HepG2 (cell line): Measurements from ENCODE around the gene RHBDL1. TPM values are rescaled to one million over a fixed set of nuclear protein-coding genes. Genes with fewer than 3 reads are reported as not detected.

Experiments
- ATAC-seq: fragments of 200-7000 bp; cut with Tn5 transposase; 3 replicates; pipeline ENCODE4 v1.9.1; 2020; ENCODE audit warnings: mild to moderate bottlenecking, moderate library complexity
- BruUV-seq: library from RNA; stranded (reverse); fragments of 400-500 nt; replicated peaks from 2 replicates; lab custom pipeline; 2021; lab: Mats Ljungman, UMichigan
- CTCF ChIA-PET: fragments of 300-600 bp; formaldehyde crosslinking; extraction: SDS; loops from one replicate; lab custom pipeline; 2021; ENCODE audit warnings: low total read pairs, inconsistent platforms, low intra/inter-chr PET ratio; lab: Yijun Ruan, JAX
- POLR2A ChIA-PET: fragments of 350-600 bp; sonication (Branson Sonifier 250); formaldehyde crosslinking; loops from one replicate; lab custom pipeline; 2020; ENCODE audit warnings: antibody characterized with exemption, inconsistent platforms; lab: Yijun Ruan, JAX
- DNase-seq: peaks from one replicate; pipeline ENCODE4 v3.0.0-alpha.2; 2015; ENCODE audit warnings: low spot score
- FAIRE-seq: peaks from 3 replicates; lab custom pipeline; 2011; peaks lifted over from hg19 to GRCh38; lab: Jason Lieb, UNC
- H2AFZ ChIP-seq: one replicate; pipeline ENCODE4 v1.6.1; 2011; ENCODE audit warnings: low read length, inconsistent platforms
- H3K27ac ChIP-seq: fragments of 300-600 bp; 3 replicates; pipeline ENCODE4 v1.8.0; 2011; ENCODE audit warnings: mixed run types, mild to moderate bottlenecking, mixed read lengths, low read length, inconsistent platforms; ENCODE audit not compliant: insufficient read depth; ENCODE audit errors: extremely low read length
- H3K27me3 ChIP-seq, 2 experiments: fragments of 200-600 bp in 1 of 2; 2 replicates in 1 of 2; 3 replicates in 1 of 2; pipeline versions ENCODE4 v1.6.0 to v1.8.0; 2011; ENCODE audit warnings: low read length in 2 of 2, mild to moderate bottlenecking in 2 of 2, moderate library complexity in 2 of 2, inconsistent platforms in 1 of 2; ENCODE audit not compliant: insufficient read depth in 2 of 2, control insufficient read depth in 1 of 2
- H3K36me3 ChIP-seq, 2 experiments: fragments of 200-600 bp in 1 of 2; replicated peaks in 1 of 2; 2 replicates in 1 of 2; 3 replicates in 1 of 2; pipeline versions ENCODE4 v1.5.1 to v1.8.0; 2011; ENCODE audit warnings: low read length in 2 of 2, inconsistent platforms in 1 of 2; ENCODE audit not compliant: insufficient read depth in 2 of 2, control insufficient read depth in 1 of 2
- H3K4me1 ChIP-seq: 2 replicates; pipeline ENCODE4 v1.5.1; 2012; ENCODE audit warnings: low read length, inconsistent platforms; ENCODE audit not compliant: insufficient read depth
- H3K4me2 ChIP-seq: 2 replicates; pipeline ENCODE4 v1.6.0; 2011; ENCODE audit warnings: low read depth, low read length, inconsistent platforms
- H3K4me3 ChIP-seq, 3 experiments: fragments of 200-600 bp in 1 of 3; sonication (generic), shearing (Covaris generic) in 1 of 3; replicated peaks in 1 of 3; 2 replicates each; pipeline ENCODE4 v1.5.1; 2011 to 2016; ENCODE audit warnings: low read length in 3 of 3, inconsistent platforms in 2 of 3, low read depth in 2 of 3, mild to moderate bottlenecking in 2 of 3, control low read depth in 1 of 3, mixed read lengths in 1 of 3; ENCODE audit not compliant: insufficient read depth in 1 of 3
- H3K79me2 ChIP-seq: one replicate; pipeline ENCODE4 v1.6.1; 2011; ENCODE audit warnings: low read length, inconsistent platforms; ENCODE audit not compliant: insufficient read depth
- H3K9ac ChIP-seq: 2 replicates; pipeline ENCODE4 v1.6.0; 2011; ENCODE audit warnings: mild to moderate bottlenecking, low read depth, low read length, inconsistent platforms; ENCODE audit not compliant: insufficient read depth
- H3K9me3 ChIP-seq: 2 replicates; pipeline ENCODE4 v1.5.1; 2012; ENCODE audit warnings: mild to moderate bottlenecking, low read length
- H4K20me1 ChIP-seq: 2 replicates; pipeline ENCODE4 v1.6.0; 2011; ENCODE audit warnings: inconsistent platforms, mild to moderate bottlenecking, low read length, moderate library complexity; ENCODE audit not compliant: insufficient read depth
- CCDC6 ChIP-seq: sonication (generic); formaldehyde crosslinking; IDR thresholded peaks from 2 replicates; pipeline ENCODE4 v1.8.1; 2022; ENCODE audit warnings: mild to moderate bottlenecking, missing genetic modification reagents, moderate library complexity
- HNF4A ChIP-seq: sonication (generic); formaldehyde crosslinking; IDR thresholded peaks from 2 replicates; pipeline ENCODE4 v1.4.0; 2020; ENCODE audit warnings: missing genetic modification reagents
- MEIS2 ChIP-seq: sonication (generic); formaldehyde crosslinking; IDR thresholded peaks from 2 replicates; pipeline ENCODE4 v1.9.0; 2021; ENCODE audit warnings: mild to moderate bottlenecking, missing genetic modification reagents
- NKX3-1 ChIP-seq: sonication (generic); formaldehyde crosslinking; IDR thresholded peaks from 2 replicates; pipeline ENCODE4 v1.5.0; 2020; ENCODE audit warnings: missing genetic modification reagents
- RBM22 ChIP-seq: fragments of 200-400 bp; formaldehyde crosslinking; optimal IDR thresholded peaks from 2 replicates; pipeline ENCODE3; 2017; ENCODE audit warnings: mild to moderate bottlenecking, low read length, moderate library complexity
- SRSF9 ChIP-seq: fragments of 200-400 bp; formaldehyde crosslinking; IDR thresholded peaks from 2 replicates; pipeline ENCODE4 v1.6.1; 2018; ENCODE audit warnings: borderline replicate concordance, mild to moderate bottlenecking, low read depth, low read length; ENCODE audit not compliant: insufficient read depth, poor library complexity, severe bottlenecking
- THAP11 ChIP-seq: IDR thresholded peaks from 2 replicates; pipeline ENCODE4 v1.6.1; 2016; ENCODE audit warnings: missing biosample characterization, missing genetic modification reagents
- TP53 ChIP-seq: sonication (generic); formaldehyde crosslinking; conservative IDR thresholded peaks from 2 replicates; pipeline ENCODE4 v1.4.0; 2020; ENCODE audit warnings: missing genetic modification reagents
- ZNF251 ChIP-seq: sonication (generic); formaldehyde crosslinking; IDR thresholded peaks from 2 replicates; pipeline ENCODE4 v1.9.0; 2021; ENCODE audit warnings: mild to moderate bottlenecking, missing genetic modification reagents
- ZNF746 ChIP-seq: sonication (generic); formaldehyde crosslinking; IDR thresholded peaks from 2 replicates; pipeline ENCODE4 v1.8.0; 2022; ENCODE audit warnings: mild to moderate bottlenecking, missing genetic modification reagents
- ZSCAN12 ChIP-seq: sonication (generic); formaldehyde crosslinking; IDR thresholded peaks from 2 replicates; pipeline ENCODE4 v1.9.0; 2021; ENCODE audit warnings: mild to moderate bottlenecking, missing genetic modification reagents
- WGBS: methylation state at CpG from one replicate; pipeline ENCODE4 v1.1.6; 2017; ENCODE audit warnings: low lambda C conversion rate; 5-methylcytosine and 5-hydroxymethylcytosine counted together
- in situ Hi-C: cut with HindIII; loops from 2 replicates; pipeline ENCODE4 v1.10.0; 2017; ENCODE audit warnings: low pct_unique_long_range_greater_than_20kb; ENCODE audit not compliant: extremely low pct_ligation_motif_present
- intact Hi-C: fragments of 100-400 bp; cut with micrococcal nuclease; formaldehyde crosslinking; loops from one replicate; pipeline ENCODE4 v1.10.0; 2022; ENCODE audit not compliant: unreplicated experiment
- polyA plus RNA-seq, 8 experiments: library from polyadenylated mRNA; depleted of rRNA in 3 of 8; stranded (reverse) in 7 of 8; unstranded in 1 of 8; fragments of >200 nt; fragmentation: Illumina TruSeq in 4 of 8; extraction: Trizol in 4 of 8; gene quantifications; 2 replicates each; pipeline versions ENCODE4 v1.2.1 to v1.2.3, GENCODE V29; 2011 to 2016; ENCODE audit warnings: low read depth in 4 of 8, missing spikeins in 1 of 8, mixed read lengths in 1 of 8; ENCODE audit not compliant: insufficient read depth in 1 of 8
- total RNA-seq, 5 experiments: library from RNA; depleted of rRNA; stranded (reverse); fragments of >200 nt; fragmentation: Illumina TruSeq; extraction: Trizol; gene quantifications; 2 replicates each; pipeline ENCODE4 v1.2.3, GENCODE V29; 2016; ENCODE audit warnings: low read depth in 1 of 5
- TF ChIP-seq, protein P1 (sequence below): IDR thresholded peaks from 2 replicates; pipeline ENCODE4 v1.6.1; 2016
- TF ChIP-seq, protein P2 (sequence below): sonication (generic); formaldehyde crosslinking; conservative IDR thresholded peaks from 2 replicates; pipeline ENCODE4 v1.8.0; 2022; ENCODE audit warnings: missing genetic modification reagents
- TF ChIP-seq, protein P3 (sequence below): conservative IDR thresholded peaks from 2 replicates; pipeline ENCODE4 v1.6.1; 2018; ENCODE audit warnings: missing genetic modification reagents
- TF ChIP-seq, protein P4 (sequence below): sonication (generic); formaldehyde crosslinking; IDR thresholded peaks from 2 replicates; pipeline ENCODE4 v1.4.0; 2020; ENCODE audit warnings: mild to moderate bottlenecking, missing genetic modification reagents
- TF ChIP-seq, protein P5 (sequence below): sonication (generic); formaldehyde crosslinking; IDR thresholded peaks from 2 replicates; pipeline ENCODE4 v1.8.0; 2022; ENCODE audit warnings: missing genetic modification reagents, mild to moderate bottlenecking, inconsistent platforms, borderline replicate concordance

Gene RHBDL1
- total and polyA plus RNA-seq, 2 of the 13 experiments (the other 11 are each of a cell fraction or from before 2014, with no cell fraction given), result 1.8 to 3.8 TPM

DNA sequence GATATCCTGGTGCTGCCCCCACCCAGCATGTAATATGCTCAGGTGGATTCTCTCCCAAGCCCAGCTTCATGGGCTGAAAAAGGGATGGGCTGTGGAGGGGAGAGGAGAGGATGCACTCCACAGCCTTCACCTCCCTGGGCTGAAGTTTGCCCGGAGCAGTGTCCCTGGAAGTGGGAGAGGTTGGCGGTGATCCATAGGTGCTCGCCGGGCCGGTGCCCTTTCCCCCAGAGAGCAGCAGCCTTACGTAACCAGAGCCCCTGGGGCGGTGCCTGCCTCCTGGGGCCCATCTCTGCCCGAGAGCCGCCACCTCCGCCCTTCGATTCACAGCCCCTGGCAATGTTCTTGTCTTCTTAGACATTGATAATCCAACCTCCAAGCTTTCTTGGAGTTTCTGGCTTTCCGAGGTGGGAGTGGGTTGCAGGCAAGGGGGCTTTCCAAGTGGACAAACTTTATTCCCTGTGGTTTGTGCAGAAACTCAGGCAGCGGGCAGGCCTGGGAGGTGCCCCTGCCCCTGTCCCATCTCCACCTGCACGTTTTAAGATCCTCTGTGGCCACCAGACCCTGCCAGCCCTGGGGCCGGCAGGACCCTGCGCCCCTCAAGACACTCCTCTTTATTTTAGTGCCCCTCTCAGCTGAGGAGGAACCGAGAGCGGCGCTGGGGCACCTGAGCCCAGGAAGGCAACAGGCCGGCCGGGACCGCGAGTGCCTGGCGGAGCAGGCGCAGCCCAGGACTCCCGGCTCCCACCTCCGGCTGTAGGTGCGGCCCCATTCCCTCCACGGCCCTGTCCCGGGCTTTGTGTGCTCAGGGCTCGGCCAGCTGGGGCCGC lies 29.4 kb upstream of the RHBDL1 start:
- Histone ChIP-seq H3K27me3 (no peaks in the 10 kb centered on the region), H3K36me3 (no peaks in the 10 kb centered on the region), H3K4me2 (peak overlapping the region; percentile 54), H3K9ac (peak overlapping the region; percentile 7; the same call in 1 of the 2 replicates), H4K20me1 (peaks cover 4% of the 10 kb centered on the region; the same call in 1 of the 2 replicates), H3K4me1 (peaks cover 78% of the 10 kb centered on the region), H3K9me3 (no peaks in the 10 kb centered on the region), H2AFZ (no peak overlapping the region), H3K4me3 (peak overlapping the region in 2 of 3 experiments; percentile 8 to 31; a peak in 1 of 6 replicates), H3K79me2 (peaks cover 31% of the 10 kb centered on the region), H3K27ac (peak overlapping the region; percentile 62)
- ChIA-PET POLR2A (interaction anchor here (0.6 kb wide), 1 partner anchor 10 kb away, joined by 3 read pairs; the partner anchor contains the start of gene METTL26), CTCF (no interaction called here)
- intact Hi-C loops (loop anchor here (10.0 kb wide), 1 partner anchor 61 kb away; no protein-coding TSS in a partner anchor), in situ Hi-C loops (no loop called here)
- peak; percentile 79 for FAIRE-seq
- 81% methylated on average over 20 of the region's 32 CpGs for WGBS
- peak; percentile 65 for DNase-seq
- BruUV-seq, result no TSS peak
- peak; percentile 9; the same call in 2 of the 3 replicates for ATAC-seq
- TF ChIP-seq NKX3-1 (CRISPR knock-in tag) (no peak), HNF4A (CRISPR knock-in tag) (no peak), RBM22 (peak; percentile 87), ZNF251 (CRISPR knock-in tag) (no peak), THAP11 (CRISPR knock-in tag) (peak; percentile 71), ZNF746 (CRISPR knock-in tag) (no peak), ZSCAN12 (CRISPR knock-in tag) (no peak), SRSF9 (no peak), TP53 (no peak), MEIS2 (no peak), CCDC6 (CRISPR knock-in tag) (0 out of 2 replicates have a peak, but pooled peaks have one; percentile 43)
- TF ChIP-seq, protein P1, sequence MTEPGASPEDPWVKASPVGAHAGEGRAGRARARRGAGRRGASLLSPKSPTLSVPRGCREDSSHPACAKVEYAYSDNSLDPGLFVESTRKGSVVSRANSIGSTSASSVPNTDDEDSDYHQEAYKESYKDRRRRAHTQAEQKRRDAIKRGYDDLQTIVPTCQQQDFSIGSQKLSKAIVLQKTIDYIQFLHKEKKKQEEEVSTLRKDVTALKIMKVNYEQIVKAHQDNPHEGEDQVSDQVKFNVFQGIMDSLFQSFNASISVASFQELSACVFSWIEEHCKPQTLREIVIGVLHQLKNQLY (CRISPR knock-in tag), result peak; percentile 41; the same call in 1 of the 2 replicates
- TF ChIP-seq, protein P2, sequence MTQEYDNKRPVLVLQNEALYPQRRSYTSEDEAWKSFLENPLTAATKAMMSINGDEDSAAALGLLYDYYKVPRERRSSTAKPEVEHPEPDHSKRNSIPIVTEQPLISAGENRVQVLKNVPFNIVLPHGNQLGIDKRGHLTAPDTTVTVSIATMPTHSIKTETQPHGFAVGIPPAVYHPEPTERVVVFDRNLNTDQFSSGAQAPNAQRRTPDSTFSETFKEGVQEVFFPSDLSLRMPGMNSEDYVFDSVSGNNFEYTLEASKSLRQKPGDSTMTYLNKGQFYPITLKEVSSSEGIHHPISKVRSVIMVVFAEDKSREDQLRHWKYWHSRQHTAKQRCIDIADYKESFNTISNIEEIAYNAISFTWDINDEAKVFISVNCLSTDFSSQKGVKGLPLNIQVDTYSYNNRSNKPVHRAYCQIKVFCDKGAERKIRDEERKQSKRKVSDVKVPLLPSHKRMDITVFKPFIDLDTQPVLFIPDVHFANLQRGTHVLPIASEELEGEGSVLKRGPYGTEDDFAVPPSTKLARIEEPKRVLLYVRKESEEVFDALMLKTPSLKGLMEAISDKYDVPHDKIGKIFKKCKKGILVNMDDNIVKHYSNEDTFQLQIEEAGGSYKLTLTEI (CRISPR knock-in tag), result no peak
- TF ChIP-seq, protein P3, sequence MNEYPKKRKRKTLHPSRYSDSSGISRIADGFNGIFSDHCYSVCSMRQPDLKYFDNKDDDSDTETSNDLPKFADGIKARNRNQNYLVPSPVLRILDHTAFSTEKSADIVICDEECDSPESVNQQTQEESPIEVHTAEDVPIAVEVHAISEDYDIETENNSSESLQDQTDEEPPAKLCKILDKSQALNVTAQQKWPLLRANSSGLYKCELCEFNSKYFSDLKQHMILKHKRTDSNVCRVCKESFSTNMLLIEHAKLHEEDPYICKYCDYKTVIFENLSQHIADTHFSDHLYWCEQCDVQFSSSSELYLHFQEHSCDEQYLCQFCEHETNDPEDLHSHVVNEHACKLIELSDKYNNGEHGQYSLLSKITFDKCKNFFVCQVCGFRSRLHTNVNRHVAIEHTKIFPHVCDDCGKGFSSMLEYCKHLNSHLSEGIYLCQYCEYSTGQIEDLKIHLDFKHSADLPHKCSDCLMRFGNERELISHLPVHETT (CRISPR knock-in tag), result no peak
- TF ChIP-seq, protein P4, sequence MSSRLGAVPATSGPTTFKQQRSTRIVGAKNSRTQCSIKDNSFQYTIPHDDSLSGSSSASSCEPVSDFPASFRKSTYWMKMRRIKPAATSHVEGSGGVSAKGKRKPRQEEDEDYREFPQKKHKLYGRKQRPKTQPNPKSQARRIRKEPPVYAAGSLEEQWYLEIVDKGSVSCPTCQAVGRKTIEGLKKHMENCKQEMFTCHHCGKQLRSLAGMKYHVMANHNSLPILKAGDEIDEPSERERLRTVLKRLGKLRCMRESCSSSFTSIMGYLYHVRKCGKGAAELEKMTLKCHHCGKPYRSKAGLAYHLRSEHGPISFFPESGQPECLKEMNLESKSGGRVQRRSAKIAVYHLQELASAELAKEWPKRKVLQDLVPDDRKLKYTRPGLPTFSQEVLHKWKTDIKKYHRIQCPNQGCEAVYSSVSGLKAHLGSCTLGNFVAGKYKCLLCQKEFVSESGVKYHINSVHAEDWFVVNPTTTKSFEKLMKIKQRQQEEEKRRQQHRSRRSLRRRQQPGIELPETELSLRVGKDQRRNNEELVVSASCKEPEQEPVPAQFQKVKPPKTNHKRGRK, result no peak
- TF ChIP-seq, protein P5, sequence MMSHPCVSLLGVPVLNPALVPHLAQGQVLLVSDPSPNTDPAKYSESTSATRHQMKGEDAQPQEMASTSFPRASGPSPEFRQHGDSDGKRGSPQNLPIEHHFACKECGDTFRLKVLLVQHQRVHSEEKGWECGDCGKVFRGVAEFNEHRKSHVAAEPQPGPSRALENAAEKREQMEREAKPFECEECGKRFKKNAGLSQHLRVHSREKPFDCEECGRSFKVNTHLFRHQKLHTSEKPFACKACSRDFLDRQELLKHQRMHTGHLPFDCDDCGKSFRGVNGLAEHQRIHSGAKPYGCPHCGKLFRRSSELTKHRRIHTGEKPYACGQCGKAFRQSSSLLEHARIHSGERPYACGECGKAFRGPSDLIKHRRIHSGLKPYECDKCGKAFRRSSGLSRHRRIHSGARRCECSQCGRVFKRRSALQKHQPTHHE, result no peak
